Neuron (in vitro differentiated cells): ENCODE results near the gene PXDN.
A peak's percentile ranks its signal among the peaks of the same experiment; 100 is the strongest.

ENCODE experiments used
- H2AFZ ChIP-seq: one replicate; pipeline ENCODE4 v1.6.1; 2013; ENCODE audit warnings: low read depth, mild to moderate bottlenecking, inconsistent platforms, low read length, moderate library complexity
- H3K27me3 ChIP-seq: one replicate; pipeline ENCODE4 v1.6.1; 2013; ENCODE audit warnings: low read length; ENCODE audit not compliant: insufficient read depth
- H3K36me3 ChIP-seq: one replicate; pipeline ENCODE4 v1.6.1; 2013; ENCODE audit warnings: low read length; ENCODE audit not compliant: insufficient read depth
- H3K4me1 ChIP-seq: one replicate; pipeline ENCODE4 v1.6.1; 2013; ENCODE audit warnings: low read length; ENCODE audit not compliant: insufficient read depth
- H3K4me3 ChIP-seq: 2 replicates; pipeline ENCODE4 v1.5.1; 2013; ENCODE audit warnings: mild to moderate bottlenecking, low read length, moderate library complexity
- H3K9me3 ChIP-seq: one replicate; pipeline ENCODE4 v1.6.1; 2013; ENCODE audit warnings: low read length

PXDN gene

DNA sequence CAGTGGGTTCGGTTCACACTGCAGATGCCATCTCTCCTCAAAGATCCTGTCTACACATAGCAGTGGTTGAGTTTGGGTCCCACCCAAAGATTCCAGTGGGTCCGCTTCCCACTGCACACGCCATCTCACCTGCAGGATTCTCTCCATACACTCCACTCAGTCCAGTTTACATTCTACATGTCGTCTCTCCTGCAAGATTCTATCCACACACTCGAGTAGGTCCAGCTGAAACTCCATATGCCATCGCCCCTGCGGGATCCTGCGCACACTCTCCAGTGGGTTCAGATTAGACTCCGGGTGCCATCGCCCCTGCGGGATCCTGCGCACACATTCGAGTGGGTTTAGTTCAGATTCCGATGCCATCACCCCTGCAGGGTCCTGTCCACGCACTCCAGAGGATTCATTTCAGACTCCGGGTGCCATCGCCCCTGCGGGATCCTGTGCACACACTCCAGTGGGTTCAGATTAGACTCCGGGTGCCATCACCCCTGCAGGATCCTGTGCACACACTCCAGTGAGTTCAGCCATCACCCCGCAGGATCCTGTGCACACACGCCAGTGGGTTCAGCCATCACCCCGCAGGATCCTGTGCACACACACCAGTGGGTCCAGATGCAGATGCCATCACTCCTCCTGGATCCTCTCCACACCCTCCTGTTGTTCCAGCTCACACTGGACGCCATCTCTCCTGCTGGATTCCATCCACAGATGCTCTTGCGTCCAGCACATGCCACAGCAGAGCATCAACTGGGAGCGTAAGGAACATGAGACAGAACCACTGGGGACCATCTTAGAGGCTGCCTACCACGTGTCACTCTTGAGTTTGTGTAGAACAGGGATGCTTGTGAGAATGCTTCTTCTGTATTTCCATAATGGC is 3.0 kb upstream of the PXDN start:
- no peak overlapping the region for H3K4me3 ChIP-seq
- peaks cover 2% of the 10 kb centered on the region for H3K9me3 ChIP-seq
- no peaks in the 10 kb centered on the region for H3K4me1 ChIP-seq
- no peaks in the 10 kb centered on the region for H3K36me3 ChIP-seq
- H3K27me3 ChIP-seq = no peaks in the 10 kb centered on the region
- H2AFZ ChIP-seq = no peak overlapping the region

DNA sequence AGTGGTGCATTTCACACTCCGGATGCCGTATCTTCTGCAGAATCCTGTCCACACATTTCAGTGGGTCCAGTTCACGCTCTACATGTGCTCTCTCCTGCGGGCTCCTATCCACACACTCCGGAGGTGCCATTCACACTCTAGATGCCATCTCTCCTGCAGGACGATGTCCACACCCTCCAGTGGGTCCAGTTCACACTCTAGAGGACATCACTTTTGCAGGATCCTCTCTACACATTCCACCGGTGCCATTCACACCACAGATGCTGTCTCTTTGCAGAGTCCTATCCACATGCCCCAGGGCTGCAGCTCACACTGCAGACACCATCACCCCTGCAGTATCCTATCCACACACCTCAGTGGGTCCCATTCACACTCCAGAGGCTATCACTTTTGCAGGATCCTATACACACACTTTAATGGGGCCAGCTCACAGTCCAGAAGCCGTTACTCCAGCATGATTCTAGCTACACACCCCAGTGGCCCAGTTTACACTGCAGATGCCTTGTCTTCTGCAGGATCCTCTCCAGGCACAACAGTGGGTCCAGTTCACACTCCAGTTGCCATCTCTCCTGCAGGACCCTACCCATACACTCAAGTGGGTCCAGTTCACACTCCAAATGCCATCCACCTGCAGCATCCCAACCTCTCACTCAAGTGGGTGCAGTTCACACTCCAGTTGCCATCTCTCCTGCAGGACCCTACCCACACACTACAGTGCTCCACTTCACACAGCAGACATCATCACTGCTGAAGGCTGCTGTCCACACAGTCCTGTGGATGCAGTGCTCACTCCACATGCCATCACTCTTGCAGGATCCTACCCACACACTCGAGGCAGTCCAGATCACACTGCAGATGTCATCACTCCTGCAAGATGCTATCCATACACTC is 2.1 kb upstream of the PXDN start:
- Histone ChIP-seq H3K4me3 (no peak overlapping the region), H3K9me3 (peaks cover 2% of the 10 kb centered on the region), H3K27me3 (no peaks in the 10 kb centered on the region), H2AFZ (no peak overlapping the region), H3K36me3 (no peaks in the 10 kb centered on the region), H3K4me1 (no peaks in the 10 kb centered on the region)

- no peaks in the 10 kb centered on the region for H3K36me3 ChIP-seq
- H3K4me1 ChIP-seq = no peaks in the 10 kb centered on the region
- no peaks in the 10 kb centered on the region for H3K27me3 ChIP-seq
- H2AFZ ChIP-seq = no peak overlapping the region
- peaks cover 2% of the 10 kb centered on the region for H3K9me3 ChIP-seq
- H3K4me3 ChIP-seq = no peak overlapping the region
Measured at GRCh38 chr2:1745171-1746023, 1.1 kb upstream of the PXDN start.

GRCh38 chr2:1744151-1744445 is 217 bp downstream of the PXDN start:
- Histone ChIP-seq H3K9me3 (peaks cover 2% of the 10 kb centered on the region), H3K27me3 (no peaks in the 10 kb centered on the region), H3K4me3 (peak overlapping the region; percentile 45), H3K36me3 (no peaks in the 10 kb centered on the region), H2AFZ (no peak overlapping the region), H3K4me1 (no peaks in the 10 kb centered on the region)

DNA sequence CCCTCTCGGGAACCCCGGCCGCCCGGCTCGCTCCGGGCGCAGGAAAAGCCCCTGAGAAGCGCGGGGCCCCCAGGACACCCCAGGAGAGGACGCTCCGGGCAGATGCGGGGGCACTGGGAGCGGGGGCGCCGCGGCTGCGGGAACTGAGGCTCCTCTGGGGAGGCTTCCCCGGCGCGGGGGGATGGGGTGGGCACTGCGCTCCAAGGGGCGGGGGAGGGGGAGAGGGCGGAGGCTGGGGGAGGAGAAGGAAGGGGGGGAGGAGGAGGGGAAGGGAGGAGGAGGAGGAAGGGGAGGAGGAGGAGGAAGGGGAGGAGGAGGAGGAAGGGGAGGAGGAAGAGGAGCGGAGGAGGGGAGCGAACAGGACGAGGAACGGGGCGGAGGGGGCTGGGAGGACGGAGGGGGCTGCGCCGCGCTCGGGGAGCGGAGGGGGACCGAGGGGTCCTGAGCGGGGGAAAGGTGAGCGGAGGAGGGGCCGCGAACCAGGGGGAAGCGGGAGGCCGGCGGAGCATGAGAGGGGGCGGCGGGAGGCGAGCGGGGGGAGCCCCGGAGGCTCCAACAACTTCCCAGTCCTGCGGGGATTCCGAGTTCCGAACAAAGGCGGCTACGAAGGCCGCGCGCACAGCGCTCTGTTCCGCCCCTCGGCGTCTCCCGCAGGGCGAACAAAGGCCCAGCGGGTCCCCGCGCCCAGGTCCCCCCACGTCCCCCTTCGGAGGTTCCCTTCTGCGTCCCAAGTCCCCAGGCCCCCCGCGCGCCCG is 742 bp downstream of the PXDN start:
- H2AFZ ChIP-seq = peak overlapping the region; percentile 36
- H3K27me3 ChIP-seq = no peaks in the 10 kb centered on the region
- no peaks in the 10 kb centered on the region for H3K36me3 ChIP-seq

DNA sequence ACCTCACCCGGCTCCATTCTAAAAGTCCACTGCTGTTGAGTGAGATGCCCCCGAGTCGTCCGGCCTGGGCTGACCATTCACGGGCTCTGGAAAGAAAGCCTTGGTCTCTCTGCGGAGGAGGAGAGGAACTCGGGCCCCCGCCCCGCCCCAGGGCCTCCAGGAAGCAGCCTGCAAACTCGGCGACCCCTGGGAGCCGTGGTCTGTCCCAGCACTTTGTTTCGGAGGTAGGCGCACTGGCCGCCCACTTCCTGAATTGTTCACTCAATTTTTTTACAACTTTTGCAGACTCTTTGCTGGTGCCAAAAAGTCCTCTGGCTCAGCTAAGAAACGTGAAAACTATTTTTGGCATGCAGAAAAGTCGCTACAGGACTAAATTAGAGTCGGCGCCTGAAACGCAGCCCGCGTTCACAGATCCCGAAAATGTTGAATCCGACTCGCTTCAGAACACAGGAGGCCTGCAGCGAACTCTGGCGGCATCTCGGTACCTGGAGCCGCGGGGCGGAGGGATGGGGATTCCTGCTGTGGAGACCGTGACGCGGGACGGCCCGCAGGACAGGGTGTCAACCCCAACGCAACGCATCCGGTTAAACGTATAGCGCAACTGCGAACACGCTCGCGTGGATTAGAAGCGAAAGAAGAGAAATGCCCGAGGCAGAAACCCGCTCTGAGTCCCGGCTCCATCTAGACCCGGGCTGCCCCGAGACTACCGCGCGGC is 1.5 kb downstream of the PXDN start:
- Histone ChIP-seq H3K27me3 (no peaks in the 10 kb centered on the region), H2AFZ (peak overlapping the region; percentile 36), H3K36me3 (no peaks in the 10 kb centered on the region), H3K4me1 (no peaks in the 10 kb centered on the region), H3K4me3 (peak overlapping the region; percentile 47), H3K9me3 (peaks cover 2% of the 10 kb centered on the region)

More for the DNA sequence above, 742 bp downstream of the PXDN start:
- peak overlapping the region; percentile 47 for H3K4me3 ChIP-seq
- no peaks in the 10 kb centered on the region for H3K4me1 ChIP-seq
- peaks cover 2% of the 10 kb centered on the region for H3K9me3 ChIP-seq

- Histone ChIP-seq H3K27me3 (no peaks in the 10 kb centered on the region), H3K9me3 (peaks cover 2% of the 10 kb centered on the region), H3K36me3 (no peaks in the 10 kb centered on the region), H2AFZ (no peak overlapping the region), H3K4me1 (no peaks in the 10 kb centered on the region), H3K4me3 (peak overlapping the region; percentile 47)
Measured at GRCh38 chr2:1742301-1742680, 2.0 kb downstream of the PXDN start.

GRCh38 chr2:1741851-1742250 is 2.5 kb downstream of the PXDN start:
- Histone ChIP-seq H3K9me3 (peaks cover 2% of the 10 kb centered on the region), H3K4me1 (no peaks in the 10 kb centered on the region), H2AFZ (no peak overlapping the region), H3K36me3 (no peaks in the 10 kb centered on the region), H3K4me3 (no peak overlapping the region), H3K27me3 (no peaks in the 10 kb centered on the region)

GRCh38 chr2:1740716-1741589 is 3.4 kb downstream of the PXDN start:
- H3K27me3 ChIP-seq = no peaks in the 10 kb centered on the region
- no peak overlapping the region for H3K4me3 ChIP-seq
- no peak overlapping the region for H2AFZ ChIP-seq
- H3K36me3 ChIP-seq = no peaks in the 10 kb centered on the region
- H3K9me3 ChIP-seq = peaks cover under 1% of the 10 kb centered on the region
- no peaks in the 10 kb centered on the region for H3K4me1 ChIP-seq

DNA sequence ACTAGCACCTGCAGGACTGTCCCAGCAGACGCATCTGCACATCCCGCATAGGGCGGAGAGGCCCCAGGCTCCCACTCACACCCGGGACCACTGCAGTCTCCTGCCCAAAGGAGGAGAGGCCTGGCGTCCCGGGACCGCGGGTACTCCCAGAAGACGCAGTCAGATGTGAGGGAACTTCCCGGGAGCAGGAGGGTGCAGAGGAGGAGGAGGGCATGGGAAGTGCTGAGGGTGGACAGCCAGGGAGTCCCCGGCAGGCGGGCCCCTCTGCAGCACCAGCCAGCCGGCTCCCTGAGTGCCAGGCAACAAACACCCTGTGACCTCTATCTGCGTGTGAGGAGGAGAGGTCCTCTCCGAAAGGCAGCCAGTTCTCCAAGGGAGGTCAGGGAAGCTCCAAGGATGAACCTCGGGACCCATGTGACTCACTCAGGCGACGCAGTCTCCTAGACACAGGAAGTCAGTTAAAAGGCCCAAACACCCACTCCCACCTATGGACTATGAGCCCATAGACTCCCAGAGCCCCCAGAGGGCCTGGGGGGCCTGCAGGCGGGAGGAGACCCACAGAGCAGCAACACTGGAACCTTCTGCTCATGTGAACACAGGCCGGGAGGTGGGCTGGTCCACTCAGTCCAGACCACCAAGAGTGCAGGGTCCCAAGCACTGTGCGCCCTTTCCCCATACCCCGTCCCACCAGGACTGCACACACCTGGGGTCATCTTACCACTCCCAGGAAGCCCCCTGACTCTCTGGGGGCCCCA is 4.2 kb downstream of the PXDN start:
- Histone ChIP-seq H3K4me3 (no peak overlapping the region), H3K4me1 (no peaks in the 10 kb centered on the region), H2AFZ (no peak overlapping the region), H3K9me3 (no peaks in the 10 kb centered on the region), H3K36me3 (no peaks in the 10 kb centered on the region), H3K27me3 (no peaks in the 10 kb centered on the region)
